Keratinocyte (primary cell): ENCODE results near the gene MAPK9. TPM values are rescaled to one million over a fixed set of nuclear protein-coding genes. Genes with fewer than 3 reads are reported as not detected.

Experiments
- DNase-seq: peaks from one replicate; pipeline ENCODE4 v3.0.0-alpha.2; 2011; ENCODE audit warnings: low read depth, missing footprints, low spot score
- FAIRE-seq: peaks from 2 replicates; lab custom pipeline; 2011; peaks lifted over from hg19 to GRCh38; lab: Jason Lieb, UNC
- H2AFZ ChIP-seq: 2 replicates; pipeline ENCODE4 v1.6.0; 2012; ENCODE audit warnings: low read length, control low read depth, inconsistent platforms; ENCODE audit not compliant: control insufficient read depth
- H3K27ac ChIP-seq: 2 replicates; pipeline ENCODE4 v1.5.1; 2011; ENCODE audit warnings: low read length; ENCODE audit not compliant: control insufficient read depth, insufficient read depth
- H3K27me3 ChIP-seq: 3 replicates; pipeline ENCODE4 v1.6.0; 2011; ENCODE audit warnings: low read length; ENCODE audit not compliant: control insufficient read depth, insufficient read depth; ENCODE audit errors: extremely low read depth
- H3K36me3 ChIP-seq, 2 experiments: 2 replicates in 1 of 2; 3 replicates in 1 of 2; pipeline ENCODE4 v1.5.1; 2011; ENCODE audit warnings: low read length in 2 of 2, mild to moderate bottlenecking in 1 of 2; ENCODE audit not compliant: control insufficient read depth in 2 of 2, insufficient read depth in 2 of 2; ENCODE audit errors: extremely low read depth in 1 of 2
- H3K4me1 ChIP-seq: 3 replicates; pipeline ENCODE4 v1.5.1; 2011; ENCODE audit warnings: low read length; ENCODE audit not compliant: control insufficient read depth, insufficient read depth; ENCODE audit errors: extremely low read depth
- H3K4me2 ChIP-seq: 3 replicates; pipeline ENCODE4 v1.6.0; 2011; ENCODE audit warnings: low read depth, low read length; ENCODE audit not compliant: control insufficient read depth, insufficient read depth; ENCODE audit errors: extremely low read depth
- H3K4me3 ChIP-seq, 3 experiments: fragments of 200-600 bp in 1 of 3; sonication (generic) in 1 of 3; 2 replicates in 2 of 3; 3 replicates in 1 of 3; pipeline ENCODE4 v1.5.1; 2011 to 2016; ENCODE audit warnings: low read length in 3 of 3, mild to moderate bottlenecking in 3 of 3, control low read depth in 2 of 3, inconsistent platforms in 1 of 3, low read depth in 1 of 3, mixed read lengths in 1 of 3, mixed run types in 1 of 3, moderate library complexity in 1 of 3; ENCODE audit not compliant: control insufficient read depth in 2 of 3, insufficient read depth in 2 of 3; ENCODE audit errors: extremely low read depth in 1 of 3
- H3K79me2 ChIP-seq: 2 replicates; pipeline ENCODE4 v1.6.0; 2012; ENCODE audit warnings: low read length; ENCODE audit not compliant: control insufficient read depth, insufficient read depth
- H3K9ac ChIP-seq: 3 replicates; pipeline ENCODE4 v1.6.0; 2011; ENCODE audit warnings: low read length; ENCODE audit not compliant: control insufficient read depth, insufficient read depth; ENCODE audit errors: extremely low read depth
- H3K9me1 ChIP-seq: 3 replicates; pipeline ENCODE4 v1.6.0; 2011; ENCODE audit warnings: low read length; ENCODE audit not compliant: control insufficient read depth, insufficient read depth; ENCODE audit errors: extremely low read depth
- H3K9me3 ChIP-seq: 2 replicates; pipeline ENCODE4 v1.5.1; 2012; ENCODE audit warnings: low read depth, low read length; ENCODE audit not compliant: control insufficient read depth
- H4K20me1 ChIP-seq: 3 replicates; pipeline ENCODE4 v1.6.0; 2011; ENCODE audit warnings: low read length; ENCODE audit not compliant: control insufficient read depth, insufficient read depth; ENCODE audit errors: extremely low read depth
- EZH2 ChIP-seq: IDR thresholded peaks from one replicate; pipeline ENCODE4 v1.6.1; 2012; ENCODE audit warnings: inconsistent platforms, mild to moderate bottlenecking, low read length, moderate library complexity
- dilution Hi-C: fragments of 300-500 bp; cut with MboI; formaldehyde crosslinking; loops from one replicate; pipeline ENCODE4 v1.7.0; 2020; ENCODE audit warnings: low sequenced_read_pairs; ENCODE audit not compliant: extremely low pct_ligation_motif_present
- polyA plus RNA-seq, 5 experiments: library from polyadenylated mRNA; depleted of rRNA in 3 of 5; stranded (reverse) in 3 of 5; stranded (forward) in 1 of 5; unstranded in 1 of 5; fragments of >200 nt; gene quantifications; 1 replicate in 1 of 5; 2 replicates in 3 of 5; 3 replicates in 1 of 5; pipeline versions ENCODE4 v1.2.1 to v1.2.3, GENCODE V29; 2011 to 2012; ENCODE audit warnings: missing spikeins in 2 of 5, low read depth in 1 of 5, low replicate concordance in 1 of 5
- TF ChIP-seq, protein P1 (sequence below), 3 experiments: IDR thresholded peaks in 1 of 3; conservative IDR thresholded peaks in 1 of 3; optimal IDR thresholded peaks in 1 of 3; 2 replicates in 2 of 3; 3 replicates in 1 of 3; pipeline versions ENCODE3 to v1.5.1; 2011; ENCODE audit warnings: low read length in 3 of 3, mild to moderate bottlenecking in 3 of 3, moderate library complexity in 2 of 3, control low read depth in 1 of 3, inconsistent platforms in 1 of 3; ENCODE audit not compliant: insufficient read depth in 2 of 3; ENCODE audit errors: extremely low read depth in 1 of 3

The MAPK9 gene
- polyA plus RNA-seq, 1 donor (not counting 4 experiments of a cell fraction or from before 2014, with no cell fraction given): 49.4 TPM

DNA sequence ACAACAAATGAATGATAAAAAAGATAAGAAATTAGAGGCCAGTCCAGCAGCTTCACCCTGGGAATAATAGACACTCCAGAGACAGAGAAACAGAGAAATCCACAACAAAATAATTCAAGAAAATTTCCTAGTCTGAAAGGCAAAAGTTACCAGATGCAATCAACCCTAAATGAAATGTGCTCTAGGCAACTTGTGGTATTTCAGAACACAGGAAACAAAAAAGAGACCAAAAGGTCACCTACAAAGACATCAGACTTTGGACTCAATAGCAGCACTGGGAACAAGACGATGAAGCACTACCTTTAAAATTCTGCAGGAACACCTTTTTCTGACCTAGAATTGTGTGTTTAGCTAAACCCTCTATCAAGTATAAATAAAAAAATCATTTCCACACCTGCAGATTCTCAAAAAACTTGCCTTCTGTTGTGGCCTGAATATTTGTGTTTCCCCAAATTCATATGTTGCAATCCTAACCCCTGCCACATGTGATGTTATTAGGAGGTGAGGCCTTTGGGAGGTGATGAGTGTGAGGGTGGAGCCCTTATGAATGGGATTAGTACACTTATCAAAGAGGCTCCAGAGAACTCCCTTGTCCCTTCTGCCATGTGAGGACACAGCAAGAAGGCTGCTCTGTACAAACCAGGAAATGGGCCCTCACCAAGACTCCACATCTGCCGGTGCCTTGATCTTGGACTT lies 5.9 kb upstream of the MAPK9 start:
- no peak overlapping the region for H3K27ac ChIP-seq
- no peak overlapping the region for H3K9ac ChIP-seq
- H3K79me2 ChIP-seq: no peaks in the 10 kb centered on the region
- H2AFZ ChIP-seq: no peak overlapping the region
- no peak for DNase-seq
- no peaks in the 10 kb centered on the region for H4K20me1 ChIP-seq
- no peak for TF ChIP-seq EZH2
- TF ChIP-seq, protein P1, sequence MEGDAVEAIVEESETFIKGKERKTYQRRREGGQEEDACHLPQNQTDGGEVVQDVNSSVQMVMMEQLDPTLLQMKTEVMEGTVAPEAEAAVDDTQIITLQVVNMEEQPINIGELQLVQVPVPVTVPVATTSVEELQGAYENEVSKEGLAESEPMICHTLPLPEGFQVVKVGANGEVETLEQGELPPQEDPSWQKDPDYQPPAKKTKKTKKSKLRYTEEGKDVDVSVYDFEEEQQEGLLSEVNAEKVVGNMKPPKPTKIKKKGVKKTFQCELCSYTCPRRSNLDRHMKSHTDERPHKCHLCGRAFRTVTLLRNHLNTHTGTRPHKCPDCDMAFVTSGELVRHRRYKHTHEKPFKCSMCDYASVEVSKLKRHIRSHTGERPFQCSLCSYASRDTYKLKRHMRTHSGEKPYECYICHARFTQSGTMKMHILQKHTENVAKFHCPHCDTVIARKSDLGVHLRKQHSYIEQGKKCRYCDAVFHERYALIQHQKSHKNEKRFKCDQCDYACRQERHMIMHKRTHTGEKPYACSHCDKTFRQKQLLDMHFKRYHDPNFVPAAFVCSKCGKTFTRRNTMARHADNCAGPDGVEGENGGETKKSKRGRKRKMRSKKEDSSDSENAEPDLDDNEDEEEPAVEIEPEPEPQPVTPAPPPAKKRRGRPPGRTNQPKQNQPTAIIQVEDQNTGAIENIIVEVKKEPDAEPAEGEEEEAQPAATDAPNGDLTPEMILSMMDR (optimal IDR thresholded peaks at IDR 0.05 in 1 of 3, IDR thresholded peaks at IDR 0.05 in 1 of 3, conservative IDR thresholded peaks at IDR 0.05 in 1 of 3; ENCODE audit: extremely low read depth in 1 of 3, insufficient read depth in 2 of 3, low read length in 3 of 3): no peak
- peaks cover 4% of the 10 kb centered on the region for H3K4me1 ChIP-seq
- no peaks in the 10 kb centered on the region for H3K27me3 ChIP-seq
- no peaks in the 10 kb centered on the region for H3K9me3 ChIP-seq
- H3K4me3 ChIP-seq: no peak overlapping the region
- no peaks in the 10 kb centered on the region for H3K9me1 ChIP-seq
- dilution Hi-C loops: no loop called here
- FAIRE-seq: no peak
- H3K4me2 ChIP-seq: no peak overlapping the region
- H3K36me3 ChIP-seq: no peaks in the 10 kb centered on the region

DNA sequence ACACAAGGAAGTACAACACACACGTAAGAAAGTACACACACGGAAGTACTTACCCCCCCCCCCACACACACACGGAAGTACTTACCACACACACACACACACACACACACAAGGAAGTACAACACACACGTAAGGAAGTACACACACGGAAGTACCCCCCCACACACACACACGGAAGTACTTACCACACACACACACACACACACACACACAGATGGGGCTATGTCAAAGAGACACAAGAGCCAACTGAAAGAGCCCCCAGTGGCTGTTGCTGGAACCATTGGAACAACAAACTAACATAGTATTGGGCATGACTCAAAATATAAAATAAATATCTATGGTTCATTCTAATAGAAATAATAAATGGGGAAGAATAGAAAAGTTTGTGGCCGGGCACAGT lies 4.9 kb upstream of the MAPK9 start:
- no peak overlapping the region for H3K4me2 ChIP-seq
- no peaks in the 10 kb centered on the region for H3K9me3 ChIP-seq
- no peak overlapping the region for H2AFZ ChIP-seq
- H4K20me1 ChIP-seq: no peaks in the 10 kb centered on the region
- DNase-seq (no peak), FAIRE-seq (no peak)
- H3K36me3 ChIP-seq: no peaks in the 10 kb centered on the region
- H3K4me3 ChIP-seq: no peak overlapping the region
- TF ChIP-seq EZH2: no peak
- TF ChIP-seq, protein P1 (optimal IDR thresholded peaks at IDR 0.05 in 1 of 3, IDR thresholded peaks at IDR 0.05 in 1 of 3, conservative IDR thresholded peaks at IDR 0.05 in 1 of 3; ENCODE audit: extremely low read depth in 1 of 3, insufficient read depth in 2 of 3, low read length in 3 of 3): no peak
- no peaks in the 10 kb centered on the region for H3K9me1 ChIP-seq
- H3K79me2 ChIP-seq: no peaks in the 10 kb centered on the region
- H3K27me3 ChIP-seq: no peaks in the 10 kb centered on the region
- peaks cover 4% of the 10 kb centered on the region for H3K4me1 ChIP-seq
- dilution Hi-C loops: no loop called here
- H3K9ac ChIP-seq: no peak overlapping the region
- H3K27ac ChIP-seq: no peak overlapping the region
